ENCODE results near the gene TPSG1. TPM values are rescaled to one million over a fixed set of nuclear protein-coding genes. Genes with fewer than 3 reads are reported as not detected.
"Not testable (repeated sequence)": the region's sequence is repeated elsewhere in the genome, so short reads cannot be mapped to it uniquely, and the experiment has no call there.

The TPSG1 gene
- total RNA-seq, 1 experiment from 2014 or later, result not detected

GRCh38 chr16:1240436-1240835 is 15.4 kb upstream of the TPSG1 start, which contains the start of gene TPSAB1:
Gene TPSAB1 (plus strand): TSS chr16:1240705. CDS start chr16:1240939, 234 bp downstream.
- in situ Hi-C loops (cut with HindIII; ENCODE audit: low pct_unique_long_range_greater_than_20kb, low sequenced_read_pairs), result not testable (repeated sequence)

DNA sequence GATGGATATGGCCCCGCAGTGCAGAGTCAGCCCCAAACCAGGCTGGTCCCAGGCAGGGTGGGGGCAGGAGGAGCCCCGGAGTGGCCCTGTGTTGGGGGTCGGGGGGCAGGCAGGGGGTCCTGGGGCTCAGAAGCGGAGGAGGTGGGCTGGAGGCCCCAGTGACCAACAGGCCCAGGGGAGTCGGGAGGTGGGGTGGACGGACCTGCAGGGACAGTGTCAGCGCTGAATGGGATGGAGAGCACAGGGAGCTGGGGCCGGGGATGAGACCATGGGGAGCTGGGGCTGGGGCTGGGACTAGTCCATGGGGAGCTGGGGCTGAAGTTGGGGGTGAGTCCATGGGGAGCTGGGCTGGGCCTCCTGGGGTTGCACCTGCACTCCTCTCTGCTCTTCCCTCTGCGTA is 14.5 kb upstream of the TPSG1 start:
- in situ Hi-C loops (cut with HindIII; ENCODE audit: low pct_unique_long_range_greater_than_20kb, low sequenced_read_pairs); DNase-seq (ENCODE audit: low read depth): not testable (repeated sequence)

More at GRCh38 chr16:1240436-1240835, 15.4 kb upstream of the TPSG1 start, which contains the start of gene TPSAB1:
- DNase-seq (ENCODE audit: low read depth), result not testable (repeated sequence)

GRCh38 chr16:1238909-1239308 is 13.8 kb upstream of the TPSG1 start:
- DNase-seq (ENCODE audit: low read depth); in situ Hi-C loops (cut with HindIII; ENCODE audit: low pct_unique_long_range_greater_than_20kb, low sequenced_read_pairs): not testable (repeated sequence)

- no peak for DNase-seq (ENCODE audit: low read depth)
- in situ Hi-C loops (cut with HindIII; ENCODE audit: low pct_unique_long_range_greater_than_20kb, low sequenced_read_pairs), result no loop called here
Measured at GRCh38 chr16:1237990-1238389, 12.9 kb upstream of the TPSG1 start.

DNA sequence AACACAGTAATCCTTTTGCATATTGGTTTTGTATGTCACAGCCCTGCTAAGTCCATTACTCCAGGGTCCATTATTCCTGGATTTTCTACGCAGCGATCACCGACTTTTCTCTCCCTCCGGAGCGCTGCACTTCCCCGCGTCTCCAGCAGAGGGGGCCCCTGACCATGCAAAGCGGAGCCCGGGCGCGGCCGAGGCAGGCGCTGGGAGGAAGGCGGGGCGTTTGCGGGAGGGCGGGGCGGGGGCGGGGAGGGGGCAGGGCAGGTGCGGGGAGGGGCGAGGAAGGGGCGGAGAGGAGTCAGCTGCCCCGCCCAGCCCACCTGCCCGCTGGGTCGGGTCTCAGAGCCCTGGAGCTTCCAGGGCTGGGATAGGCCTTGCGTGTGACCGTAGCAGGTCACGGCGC is 11.6 kb upstream of the TPSG1 start:
- in situ Hi-C loops (cut with HindIII; ENCODE audit: low pct_unique_long_range_greater_than_20kb, low sequenced_read_pairs); DNase-seq (ENCODE audit: low read depth): not testable (repeated sequence)

GRCh38 chr16:1232049-1232748 is 7.1 kb upstream of the TPSG1 start:
- in situ Hi-C loops (cut with HindIII; ENCODE audit: low pct_unique_long_range_greater_than_20kb, low sequenced_read_pairs); DNase-seq (ENCODE audit: low read depth): not testable (repeated sequence)

GRCh38 chr16:1231301-1231700 is 6.2 kb upstream of the TPSG1 start:
- in situ Hi-C loops (cut with HindIII; ENCODE audit: low pct_unique_long_range_greater_than_20kb, low sequenced_read_pairs); DNase-seq (ENCODE audit: low read depth): not testable (repeated sequence)

DNA sequence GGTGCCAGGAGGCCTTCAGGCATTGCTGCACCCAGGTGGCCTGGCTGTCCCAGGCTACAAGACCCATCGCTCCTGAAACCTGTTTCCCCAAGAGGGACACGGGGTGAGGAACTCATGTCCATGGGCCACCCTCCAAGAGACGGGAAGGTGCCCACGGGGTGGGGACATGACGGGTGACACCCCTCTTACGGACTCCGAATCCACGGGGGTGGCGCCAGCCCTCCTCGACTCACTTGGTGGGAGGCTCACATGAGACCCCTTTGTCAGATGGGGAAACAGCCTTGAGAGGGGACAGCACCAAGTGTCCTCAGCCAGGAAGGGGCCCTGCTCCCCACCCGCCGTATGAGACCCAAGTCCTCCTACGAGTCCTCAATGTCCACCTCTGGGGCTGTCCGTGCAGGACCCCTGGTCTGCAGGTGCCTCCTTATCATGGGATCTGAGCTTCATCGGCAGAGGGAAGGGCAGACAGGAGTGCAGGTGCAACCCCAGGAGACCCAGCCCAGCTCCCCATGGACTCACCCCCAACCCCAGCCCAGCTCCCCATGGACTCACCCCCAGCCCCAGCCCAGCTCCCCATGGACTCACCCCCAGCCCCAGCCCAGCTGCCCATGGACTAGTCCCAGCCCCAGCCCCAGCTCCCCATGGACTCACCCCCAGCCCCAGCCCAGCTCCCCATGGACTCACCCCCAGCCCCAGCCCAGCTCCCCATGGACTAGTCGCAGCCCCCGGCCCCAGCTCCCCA is 5.6 kb upstream of the TPSG1 start:
- in situ Hi-C loops (cut with HindIII; ENCODE audit: low pct_unique_long_range_greater_than_20kb, low sequenced_read_pairs); DNase-seq (ENCODE audit: low read depth): not testable (repeated sequence)

GRCh38 chr16:1230084-1230470 is 5.0 kb upstream of the TPSG1 start, which contains the start of gene TPSB2:
Gene TPSB2 (minus strand): TSS chr16:1230184. CDS start chr16:1229951, 233 bp downstream.
- DNase-seq (ENCODE audit: low read depth); in situ Hi-C loops (cut with HindIII; ENCODE audit: low pct_unique_long_range_greater_than_20kb, low sequenced_read_pairs): not testable (repeated sequence)

GRCh38 chr16:1229476-1229875 is 4.4 kb upstream of the TPSG1 start:
- DNase-seq (ENCODE audit: low read depth); in situ Hi-C loops (cut with HindIII; ENCODE audit: low pct_unique_long_range_greater_than_20kb, low sequenced_read_pairs): not testable (repeated sequence)

GRCh38 chr16:1228227-1228626 is 3.2 kb upstream of the TPSG1 start:
- in situ Hi-C loops (cut with HindIII; ENCODE audit: low pct_unique_long_range_greater_than_20kb, low sequenced_read_pairs), result not testable (repeated sequence)

GRCh38 chr16:1226692-1227091 is 1.6 kb upstream of the TPSG1 start:
- DNase-seq (ENCODE audit: low read depth); in situ Hi-C loops (cut with HindIII; ENCODE audit: low pct_unique_long_range_greater_than_20kb, low sequenced_read_pairs): not testable (repeated sequence)

More at GRCh38 chr16:1228227-1228626, 3.2 kb upstream of the TPSG1 start:
- DNase-seq (ENCODE audit: low read depth), result not testable (repeated sequence)

DNA sequence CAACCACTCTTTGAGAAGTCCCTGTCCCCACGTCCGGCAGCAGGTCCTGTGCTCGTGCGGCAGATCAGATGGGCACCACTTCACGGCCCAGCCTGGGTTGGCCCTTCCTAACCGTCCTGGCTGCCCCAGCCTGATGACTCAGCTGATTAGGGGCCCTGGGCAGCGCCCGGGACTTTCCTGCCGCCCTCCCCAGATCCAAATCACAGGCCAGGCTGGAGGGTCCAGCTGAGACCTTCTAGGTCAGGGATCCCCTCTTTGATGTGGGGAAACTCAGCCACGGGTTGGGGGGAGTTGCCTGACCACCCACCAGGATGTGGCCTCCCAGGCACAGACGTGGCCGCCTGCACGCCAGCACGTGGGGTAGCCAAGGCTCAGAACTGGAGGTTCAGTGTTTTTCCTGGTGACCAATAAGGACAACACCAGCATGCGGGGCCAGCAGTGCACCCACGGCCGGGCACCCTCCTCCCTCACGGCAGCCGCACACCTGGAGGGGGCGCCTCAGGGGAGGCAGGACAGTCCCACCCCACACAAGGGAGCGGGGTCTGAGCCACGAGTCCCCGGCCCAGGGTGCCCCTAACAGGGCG is 752 bp upstream of the TPSG1 start:
- in situ Hi-C loops (cut with HindIII; ENCODE audit: low pct_unique_long_range_greater_than_20kb, low sequenced_read_pairs); DNase-seq (ENCODE audit: low read depth): not testable (repeated sequence)

DNA sequence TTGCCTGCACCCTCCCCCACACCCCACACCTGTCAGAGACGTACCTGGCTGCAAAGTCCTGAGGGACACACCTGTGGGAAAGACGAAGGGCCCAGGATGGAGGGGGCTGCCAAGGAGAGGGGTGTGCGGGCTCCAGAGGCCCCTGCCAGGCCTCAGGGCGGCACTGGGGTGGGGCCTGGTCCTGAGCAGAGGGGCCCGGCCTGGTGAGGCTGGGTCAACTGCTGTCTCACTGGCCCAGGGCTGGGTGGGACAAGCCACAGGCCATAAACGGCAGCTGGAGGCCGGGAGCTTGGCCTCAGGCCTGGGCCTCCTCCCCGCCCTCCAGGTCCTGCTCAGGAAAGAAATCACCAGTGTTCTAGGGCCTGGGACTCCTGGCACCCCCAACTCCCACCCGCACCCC is 510 bp downstream of the TPSG1 start:
- in situ Hi-C loops (cut with HindIII; ENCODE audit: low pct_unique_long_range_greater_than_20kb, low sequenced_read_pairs), result no loop called here
- DNase-seq (ENCODE audit: low read depth), result no peak

DNA sequence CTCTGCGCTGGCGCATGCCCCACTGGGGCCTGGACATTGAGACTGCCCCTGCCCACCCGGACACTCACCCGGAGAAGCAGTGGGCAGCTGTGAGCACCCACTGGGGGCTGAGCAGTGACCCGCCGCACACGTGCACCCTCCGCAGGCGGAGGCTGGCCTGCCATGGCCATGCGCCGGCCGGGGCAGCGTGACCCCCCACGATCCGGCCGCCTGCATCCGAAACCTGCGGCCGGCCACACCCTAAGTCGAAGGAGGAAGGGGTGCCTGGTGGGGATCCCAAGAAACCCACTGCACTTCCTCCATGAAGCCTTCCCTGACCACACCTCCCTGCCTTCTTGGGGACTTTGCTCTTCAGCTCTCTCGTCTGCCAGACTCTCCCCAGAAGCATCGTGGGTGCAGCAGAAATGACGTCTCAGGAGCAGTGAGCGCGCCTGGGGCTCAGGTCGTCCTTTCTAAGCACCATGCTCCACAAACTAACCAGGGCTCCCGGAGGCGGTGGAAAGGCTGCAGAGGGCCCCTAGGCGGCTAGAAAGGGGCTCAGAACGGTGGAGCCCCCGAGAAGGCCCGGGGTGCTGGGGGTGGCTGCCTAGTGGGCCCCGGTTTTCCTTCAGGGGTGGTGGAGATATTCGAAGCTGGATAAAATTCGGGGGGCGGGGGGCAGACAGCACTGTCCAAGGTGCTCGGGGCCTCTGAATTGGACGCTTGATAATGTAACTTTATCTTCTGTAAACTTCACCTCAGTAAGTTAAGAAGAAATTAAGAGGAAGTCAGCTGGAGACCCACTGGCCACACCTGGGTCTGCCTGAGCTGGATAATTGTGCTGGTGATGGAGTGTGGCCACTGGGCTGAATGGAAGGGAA is 1.5 kb downstream of the TPSG1 start:
- in situ Hi-C loops (cut with HindIII; ENCODE audit: low pct_unique_long_range_greater_than_20kb, low sequenced_read_pairs), result no loop called here
- DNase-seq (ENCODE audit: low read depth), result no peak

DNA sequence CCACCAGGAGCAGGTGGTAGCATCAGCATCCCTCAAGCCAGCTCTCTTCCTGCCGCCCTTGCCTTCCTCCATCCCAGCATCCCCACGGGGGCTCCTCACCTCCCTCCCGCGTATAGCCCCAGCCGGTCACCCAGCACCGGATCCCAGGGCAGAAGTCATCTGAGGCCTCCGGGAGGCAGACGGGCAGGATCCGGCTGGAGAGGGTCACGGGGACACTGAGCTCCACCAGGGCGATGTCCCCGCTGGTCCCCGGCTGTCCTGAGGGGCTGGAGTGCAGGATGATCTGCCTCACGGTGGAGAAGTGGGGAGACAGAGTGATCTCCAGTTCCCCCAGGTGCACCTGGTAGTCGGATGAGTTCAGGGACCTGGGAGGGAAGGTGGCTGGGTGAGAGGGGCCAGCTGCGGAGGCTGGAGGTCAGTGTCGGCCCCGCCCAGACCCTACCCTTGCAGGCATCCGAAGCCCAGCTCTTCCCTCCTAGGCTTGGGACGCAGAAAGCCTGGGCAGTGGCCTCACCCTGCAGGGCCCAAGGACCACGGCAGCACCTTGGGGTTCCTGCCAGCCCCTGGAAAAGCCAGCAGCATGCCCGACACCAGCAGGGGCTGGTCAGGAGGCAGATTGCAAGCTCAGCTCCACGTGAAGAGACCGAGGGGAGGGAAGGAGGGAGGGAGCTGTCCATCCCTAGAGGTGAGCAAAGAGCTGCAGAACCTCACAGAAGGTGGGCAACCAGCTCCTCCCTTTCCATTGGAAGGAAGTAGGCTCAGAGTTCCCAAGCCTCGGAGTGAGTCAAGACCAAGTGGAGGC is 2.3 kb downstream of the TPSG1 start:
- no peak for DNase-seq (ENCODE audit: low read depth)
- in situ Hi-C loops (cut with HindIII; ENCODE audit: low pct_unique_long_range_greater_than_20kb, low sequenced_read_pairs), result no loop called here

Measured in Caki2 (cell line).